Measurements from ENCODE around the gene OSBPL3. TPM values are rescaled to one million over a fixed set of nuclear protein-coding genes. Genes with fewer than 3 reads are reported as not detected.

The OSBPL3 gene
- total RNA-seq, 1 experiment from 2014 or later = 8.6 TPM

- no peak for DNase-seq
- no peaks in the 10 kb centered on the region for H3K27me3 Mint-ChIP-seq (ENCODE audit: low read depth)
- H3K4me3 Mint-ChIP-seq = no peak overlapping the region
- Histone ChIP-seq H3K9me3 (ENCODE audit: control insufficient read depth, low read depth, low read length) (no peaks in the 10 kb centered on the region), H2BK5ac (ENCODE audit: insufficient read length, low read length) (no peak overlapping the region), H3K79me2 (ENCODE audit: insufficient read depth, low read length) (no peaks in the 10 kb centered on the region), H4K8ac (replicated peaks; ENCODE audit: insufficient read length, low read depth, low read length) (no peak overlapping the region), H3K79me1 (ENCODE audit: insufficient read depth, low read depth, low read length, poor library complexity, severe bottlenecking) (no peaks in the 10 kb centered on the region), H3K4me2 (ENCODE audit: insufficient read depth, insufficient read length, low read length) (no peak overlapping the region), H3K14ac (ENCODE audit: insufficient read depth, low read length) (no peak overlapping the region), H3K9ac (ENCODE audit: extremely low read depth, insufficient read length, low read length) (no peak overlapping the region), H2AFZ (ENCODE audit: low read length) (no peak overlapping the region), H4K5ac (ENCODE audit: insufficient read length, low read depth, low read length) (no peak overlapping the region), H3K4me1 (ENCODE audit: insufficient read depth, low read length) (no peaks in the 10 kb centered on the region; the same call in 1 of the 2 replicates), H2AK5ac (ENCODE audit: insufficient read length, low read length) (no peak overlapping the region), H3T11ph (ENCODE audit: low read length) (no peak overlapping the region), H4K91ac (ENCODE audit: insufficient read length, low read depth, low read length) (no peak overlapping the region), H3K56ac (ENCODE audit: insufficient read length, low read depth, low read length) (no peak overlapping the region), H3K27me3 (ENCODE audit: insufficient read depth, low read length) (no peaks in the 10 kb centered on the region), H3K23me2 (ENCODE audit: insufficient read length, low read depth, low read length, poor library complexity, severe bottlenecking) (no peaks in the 10 kb centered on the region), H3K27ac (ENCODE audit: insufficient read length, low read depth, low read length) (no peak overlapping the region), H3K18ac (ENCODE audit: insufficient read length, low read depth, low read length) (no peak overlapping the region), H2BK12ac (ENCODE audit: insufficient read length, low read depth, low read length) (no peak overlapping the region), H2BK15ac (ENCODE audit: low read depth, low read length) (no peak overlapping the region), H2BK120ac (ENCODE audit: low read depth, low read length, poor library complexity, severe bottlenecking) (no peak overlapping the region), H3K23ac (ENCODE audit: insufficient read length, low read depth, low read length) (no peak overlapping the region), H3K4ac (ENCODE audit: low read depth, low read length) (no peak overlapping the region), H4K20me1 (ENCODE audit: control insufficient read depth, insufficient read depth, insufficient read length) (no peaks in the 10 kb centered on the region), H2BK20ac (ENCODE audit: low read depth, low read length, poor library complexity, severe bottlenecking) (no peak overlapping the region)
- peaks cover 21% of the 10 kb centered on the region in 2 experiments for H3K4me1 Mint-ChIP-seq
- H3K27ac Mint-ChIP-seq = no peak overlapping the region
- no peaks in the 10 kb centered on the region for H3K36me3 Mint-ChIP-seq (ENCODE audit: insufficient read depth in 1 of 3, low read depth in 3 of 3)
- no peak for TF ChIP-seq CTCF (conservative IDR thresholded peaks at IDR 0.05)
- no peaks in the 10 kb centered on the region for H3K9me3 Mint-ChIP-seq
These were observed 91.3 kb downstream of the OSBPL3 start for GRCh38 chr7:24888653-24889052.

Measured in H9 (cell line).